Endometrial microvascular endothelial cells (primary cell): ENCODE measurements around the gene USP3. TPM values are rescaled to one million over a fixed set of nuclear protein-coding genes. Genes with fewer than 3 reads are reported as not detected.
"Not testable (repeated sequence)": the region's sequence is repeated elsewhere in the genome, so short reads cannot be mapped to it uniquely, and the experiment has no call there.

Experiments used
- in situ Hi-C: cut with HindIII; loops from 2 replicates; pipeline ENCODE4 v1.10.0; 2017; ENCODE audit warnings: low sequenced_read_pairs, low pct_unique_long_range_greater_than_20kb; ENCODE audit errors: inconsistent ontology term
- total RNA-seq: library from RNA; depleted of rRNA; stranded (reverse); fragments of >200 nt; gene quantifications from one replicate; pipeline ENCODE4 v1.2.3, GENCODE V29; 2015; ENCODE audit errors: inconsistent ontology term

Gene USP3
- total RNA-seq, 1 donor from 2014 or later: 35.1 TPM

- in situ Hi-C loops: not testable (repeated sequence)
These were observed 113.2 kb downstream of the USP3 start for GRCh38 chr15:63617627-63618026.

DNA sequence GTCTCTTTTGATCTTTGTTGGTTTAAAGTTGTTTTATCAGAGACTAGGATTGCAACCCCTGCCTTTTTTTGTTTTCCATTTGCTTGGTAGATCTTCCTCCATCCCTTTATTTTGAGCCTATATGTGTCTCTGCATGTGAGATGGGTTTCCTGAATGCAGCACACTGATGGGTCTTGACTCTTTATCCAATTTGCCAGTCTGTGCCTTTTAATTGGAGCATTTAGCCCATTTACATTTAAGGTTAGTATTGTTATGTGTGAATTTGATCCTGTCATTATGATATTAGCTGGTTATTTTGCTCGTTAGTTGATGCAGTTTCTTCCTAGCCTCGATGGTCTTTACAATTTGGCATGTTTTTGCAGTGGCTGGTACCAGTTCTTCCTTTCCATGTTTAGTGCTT, 116.4 kb downstream of the USP3 start:
- in situ Hi-C loops: not testable (repeated sequence)

GRCh38 chr15:63623232-63623969, 119.0 kb downstream of the USP3 start:
- in situ Hi-C loops: no loop called here

GRCh38 chr15:63626955-63627354, 122.6 kb downstream of the USP3 start:
- in situ Hi-C loops: no loop called here

DNA sequence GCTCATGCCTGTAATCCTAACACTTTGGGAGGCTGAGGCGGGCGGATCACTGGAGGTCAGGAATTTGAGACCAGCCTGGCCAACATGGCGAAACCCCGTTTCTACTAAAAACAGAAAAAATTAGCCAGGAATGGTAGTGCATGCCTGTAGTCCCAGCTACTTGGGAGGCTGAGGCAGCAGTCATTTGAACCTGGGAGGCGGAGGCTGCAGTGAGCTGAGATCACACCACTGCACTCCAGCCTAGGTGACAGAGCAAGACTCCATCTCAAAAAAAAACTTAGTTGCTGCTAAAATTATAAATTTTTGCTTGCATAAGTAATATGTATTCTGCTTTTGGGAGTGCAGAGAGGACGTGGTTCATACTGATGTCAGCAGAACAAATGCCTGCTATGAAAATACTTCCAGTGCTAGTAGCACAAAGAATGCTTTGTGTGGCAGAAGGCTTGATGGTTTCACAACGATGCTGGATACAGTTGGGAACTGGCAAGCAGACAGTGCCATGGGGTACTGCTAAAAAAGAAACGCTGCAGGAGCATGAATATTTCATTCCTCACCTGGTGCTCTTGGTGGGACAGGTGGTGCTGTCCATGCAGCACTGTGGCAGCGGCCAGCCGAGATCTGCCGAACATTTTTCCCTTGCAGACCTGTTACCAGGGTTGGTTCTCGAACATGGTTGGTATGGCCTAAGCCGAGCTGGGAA, 123.9 kb downstream of the USP3 start:
- in situ Hi-C loops: no loop called here

DNA sequence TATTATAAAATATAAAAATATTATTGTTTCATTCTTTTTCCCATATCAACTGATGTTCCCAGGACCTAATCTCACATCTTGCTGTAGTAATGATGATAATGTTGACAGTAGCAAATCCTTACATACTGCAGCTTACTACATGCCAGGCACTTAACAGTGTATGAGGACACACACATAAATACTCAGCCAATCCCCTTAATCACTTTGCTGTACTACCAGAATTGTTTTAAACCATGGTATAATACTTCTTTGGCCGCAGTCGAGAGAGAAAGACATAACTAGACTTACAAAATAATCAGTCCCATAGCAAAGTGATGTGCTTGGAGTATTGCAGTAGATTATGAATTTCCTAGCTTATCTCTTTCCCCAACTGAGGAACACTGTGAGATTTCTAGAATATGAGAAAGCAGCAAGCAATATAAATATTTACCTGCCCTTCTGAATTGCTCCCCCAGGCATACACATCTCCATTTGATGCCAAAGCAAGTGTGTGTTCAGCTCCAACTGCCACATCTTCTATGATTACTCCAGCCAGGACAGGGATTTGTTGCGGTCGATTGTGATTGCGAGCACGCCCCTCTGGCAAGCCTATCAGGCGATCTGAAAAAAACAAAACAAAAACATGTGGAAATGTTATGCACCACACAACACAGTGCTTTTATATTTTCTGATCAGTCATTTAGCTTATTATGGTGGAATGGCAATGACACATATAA, 125.8 kb downstream of the USP3 start:
- in situ Hi-C loops: no loop called here

- in situ Hi-C loops: no loop called here
These were observed 128.9 kb downstream of the USP3 start for GRCh38 chr15:63633312-63633711.

GRCh38 chr15:63634154-63634553, 129.8 kb downstream of the USP3 start:
- in situ Hi-C loops: no loop called here

DNA sequence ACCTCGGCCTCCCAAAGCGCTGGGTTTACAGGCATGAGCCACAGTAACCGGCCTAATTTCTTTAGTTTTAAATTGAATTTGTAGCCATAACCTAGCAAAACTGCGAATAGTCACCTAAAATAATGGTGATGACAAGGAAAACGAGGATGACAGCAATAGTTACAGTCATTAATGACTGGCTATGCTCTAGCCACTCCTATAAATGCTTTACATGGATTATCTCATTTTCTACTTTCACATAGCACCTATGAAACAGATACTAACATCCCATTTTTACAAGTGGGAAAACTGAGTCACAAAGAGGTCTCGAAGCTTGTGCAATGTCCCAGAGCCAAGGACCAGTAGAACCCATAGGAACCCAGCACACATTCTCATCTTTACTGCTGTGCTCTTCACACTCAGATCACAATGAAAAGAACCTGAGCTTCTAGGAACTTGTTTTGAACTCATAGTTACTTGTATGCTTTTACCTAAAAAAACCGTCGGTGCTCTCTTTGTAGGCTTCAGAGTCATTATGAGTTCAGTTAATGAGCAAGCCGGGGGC, 132.2 kb downstream of the USP3 start:
- in situ Hi-C loops: no loop called here

GRCh38 chr15:63638839-63639238, 134.4 kb downstream of the USP3 start:
- in situ Hi-C loops: no loop called here

- in situ Hi-C loops: no loop called here
These were observed 135.8 kb downstream of the USP3 start for GRCh38 chr15:63640146-63640545.

Other genes with a start within 250 kb of the USP3 start
- 17.8 TPM for gene APH1B, start 227.0 kb upstream of the USP3 start, total RNA-seq
- 1.3 TPM for gene CA12, start 122.7 kb upstream of the USP3 start, total RNA-seq
- gene FBXL22, start 92.8 kb downstream of the USP3 start, total RNA-seq: not detected